Subcutaneous abdominal adipose tissue (tissue), 5 donors: Measurements from ENCODE around the gene HYCC1.

Experiments used
- H3K27ac ChIP-seq: one replicate; pipeline ENCODE4 v1.7.0; 2013; ENCODE audit warnings: low read depth, mild to moderate bottlenecking, inconsistent platforms, low read length, moderate library complexity
- H3K27me3 ChIP-seq, 5 donors: one replicate each; pipeline ENCODE4 v1.7.0; 2013; ENCODE audit warnings: low read length in 5 of 5, inconsistent platforms in 1 of 5; ENCODE audit not compliant: control insufficient read depth in 5 of 5, insufficient read depth in 4 of 5
- H3K36me3 ChIP-seq, 5 donors: one replicate each; pipeline ENCODE4 v1.7.0; 2013; ENCODE audit warnings: low read length in 5 of 5; ENCODE audit not compliant: control insufficient read depth in 5 of 5, insufficient read depth in 5 of 5
- H3K4me1 ChIP-seq, 5 donors: one replicate each; pipeline ENCODE4 v1.7.0; 2013; ENCODE audit warnings: low read length in 5 of 5, mild to moderate bottlenecking in 3 of 5, moderate library complexity in 1 of 5; ENCODE audit not compliant: control insufficient read depth in 5 of 5, insufficient read depth in 5 of 5
- H3K4me3 ChIP-seq, 5 donors: one replicate each; pipeline ENCODE4 v1.7.0; 2013; ENCODE audit warnings: low read length in 5 of 5, low read depth in 1 of 5
- H3K9ac ChIP-seq, 5 donors: one replicate each; pipeline ENCODE4 v1.7.0; 2013; ENCODE audit warnings: low read length in 5 of 5, mild to moderate bottlenecking in 4 of 5, moderate library complexity in 3 of 5
- H3K9me3 ChIP-seq, 5 donors: one replicate each; pipeline ENCODE4 v1.7.0; 2013; ENCODE audit warnings: low read length in 5 of 5; ENCODE audit not compliant: control insufficient read depth in 5 of 5
- donor health status: healthy.
- donor health status: healthy.
- donor health status: healthy.
- donor health status: healthy.
- donor health status: healthy.

HYCC1 gene

GRCh38 chr7:23017309-23017708 lies 3.4 kb upstream of the HYCC1 start:
- Histone ChIP-seq H3K4me3 (no peak overlapping the region), H3K4me1 (peaks cover 0 to 28% (median 11%) of the 10 kb centered on the region in 5 donors), H3K36me3 (no peaks in the 10 kb centered on the region), H3K27me3 (no peaks in the 10 kb centered on the region), H3K9me3 (no peaks in the 10 kb centered on the region), H3K27ac (no peak overlapping the region), H3K9ac (no peak overlapping the region)

- Histone ChIP-seq H3K4me3 (no peak overlapping the region), H3K27ac (no peak overlapping the region), H3K4me1 (peaks cover 0 to 33% (median 18%) of the 10 kb centered on the region in 5 donors)
Measured at GRCh38 chr7:23016345-23017253, 2.7 kb upstream of the HYCC1 start.

GRCh38 chr7:23014681-23015080 lies 751 bp upstream of the HYCC1 start:
- H3K4me3 ChIP-seq: no peak overlapping the region
- no peak overlapping the region for H3K9ac ChIP-seq
- H3K27ac ChIP-seq: no peak overlapping the region
- no peaks in the 10 kb centered on the region for H3K9me3 ChIP-seq
- peaks cover 0 to 44% (median 36%) of the 10 kb centered on the region in 5 donors for H3K4me1 ChIP-seq
- H3K36me3 ChIP-seq: no peaks in the 10 kb centered on the region
- no peaks in the 10 kb centered on the region for H3K27me3 ChIP-seq

More at GRCh38 chr7:23016345-23017253, 2.7 kb upstream of the HYCC1 start:
- Histone ChIP-seq H3K27me3 (no peaks in the 10 kb centered on the region), H3K36me3 (no peaks in the 10 kb centered on the region), H3K9ac (no peak overlapping the region), H3K9me3 (no peaks in the 10 kb centered on the region)

- H3K9me3 ChIP-seq: no peaks in the 10 kb centered on the region
- H3K36me3 ChIP-seq: no peaks in the 10 kb centered on the region
- no peaks in the 10 kb centered on the region for H3K27me3 ChIP-seq
- peak overlapping the region; percentile 70 to 98 (median 94) for H3K4me3 ChIP-seq
- peak overlapping the region; percentile 3 to 93 (median 77) for H3K9ac ChIP-seq
- H3K27ac ChIP-seq: peak overlapping the region; percentile 60
- H3K4me1 ChIP-seq: peaks cover 0 to 48% (median 42%) of the 10 kb centered on the region in 5 donors
Measured at GRCh38 chr7:23012908-23013714, 819 bp downstream of the HYCC1 start.

- Histone ChIP-seq H3K4me1 (peaks cover 0 to 46% (median 42%) of the 10 kb centered on the region in 5 donors), H3K9ac (peak overlapping the region in 4 of 5 donors; percentile 70 to 93 (median 78)), H3K27me3 (no peaks in the 10 kb centered on the region), H3K4me3 (peak overlapping the region; percentile 70 to 98 (median 94)), H3K9me3 (no peaks in the 10 kb centered on the region), H3K36me3 (no peaks in the 10 kb centered on the region), H3K27ac (no peak overlapping the region)
Measured at GRCh38 chr7:23012186-23012585, 1.7 kb downstream of the HYCC1 start.

- Histone ChIP-seq H3K4me3 (peak overlapping the region in 1 of 5 donors; percentile 33), H3K27me3 (no peaks in the 10 kb centered on the region), H3K27ac (no peak overlapping the region), H3K36me3 (no peaks in the 10 kb centered on the region), H3K9me3 (no peaks in the 10 kb centered on the region), H3K9ac (no peak overlapping the region), H3K4me1 (peaks cover 0 to 42% (median 41%) of the 10 kb centered on the region in 5 donors)
Measured at GRCh38 chr7:23011222-23011924, 2.6 kb downstream of the HYCC1 start.

GRCh38 chr7:23009303-23009702 lies 4.6 kb downstream of the HYCC1 start:
- Histone ChIP-seq H3K4me1 (peaks cover 0 to 40% (median 36%) of the 10 kb centered on the region in 5 donors), H3K4me3 (no peak overlapping the region), H3K27ac (peak overlapping the region; percentile 39), H3K9me3 (no peaks in the 10 kb centered on the region), H3K9ac (peak overlapping the region in 1 of 5 donors; percentile 46), H3K36me3 (no peaks in the 10 kb centered on the region), H3K27me3 (no peaks in the 10 kb centered on the region)

GRCh38 chr7:23004247-23004520 lies 9.7 kb downstream of the HYCC1 start:
- no peaks in the 10 kb centered on the region for H3K9me3 ChIP-seq
- H3K27me3 ChIP-seq: no peaks in the 10 kb centered on the region
- H3K9ac ChIP-seq: no peak overlapping the region
- no peak overlapping the region for H3K4me3 ChIP-seq
- no peak overlapping the region for H3K27ac ChIP-seq
- peaks cover 0 to 16% (median 9%) of the 10 kb centered on the region in 5 donors for H3K4me1 ChIP-seq
- H3K36me3 ChIP-seq: no peaks in the 10 kb centered on the region

GRCh38 chr7:23003505-23004246 lies 10.3 kb downstream of the HYCC1 start:
- Histone ChIP-seq H3K4me1 (peaks cover 0 to 15% (median 9%) of the 10 kb centered on the region in 5 donors), H3K4me3 (peak overlapping the region in 1 of 5 donors; percentile 28), H3K36me3 (no peaks in the 10 kb centered on the region), H3K27me3 (no peaks in the 10 kb centered on the region), H3K9me3 (no peaks in the 10 kb centered on the region), H3K27ac (peak overlapping the region; percentile 68), H3K9ac (peak overlapping the region in 1 of 5 donors; percentile 57)
